PC-9 (cell line): Measurements from ENCODE around the gene DOC2A.

Source experiments
- EZH2 ChIP-seq: fragments of 200-600 bp; sonication (generic); IDR thresholded peaks from 2 replicates; pipeline ENCODE4 v1.8.0; 2017; ENCODE audit warnings: antibody characterized with exemption, low read depth
- TF ChIP-seq, protein P1 (sequence below): fragments of 200-600 bp; sonication (generic); conservative IDR thresholded peaks from 2 replicates; pipeline ENCODE4 v1.6.1; 2017; ENCODE audit warnings: mixed run types, antibody characterized with exemption, mild to moderate bottlenecking, moderate library complexity

DNA sequence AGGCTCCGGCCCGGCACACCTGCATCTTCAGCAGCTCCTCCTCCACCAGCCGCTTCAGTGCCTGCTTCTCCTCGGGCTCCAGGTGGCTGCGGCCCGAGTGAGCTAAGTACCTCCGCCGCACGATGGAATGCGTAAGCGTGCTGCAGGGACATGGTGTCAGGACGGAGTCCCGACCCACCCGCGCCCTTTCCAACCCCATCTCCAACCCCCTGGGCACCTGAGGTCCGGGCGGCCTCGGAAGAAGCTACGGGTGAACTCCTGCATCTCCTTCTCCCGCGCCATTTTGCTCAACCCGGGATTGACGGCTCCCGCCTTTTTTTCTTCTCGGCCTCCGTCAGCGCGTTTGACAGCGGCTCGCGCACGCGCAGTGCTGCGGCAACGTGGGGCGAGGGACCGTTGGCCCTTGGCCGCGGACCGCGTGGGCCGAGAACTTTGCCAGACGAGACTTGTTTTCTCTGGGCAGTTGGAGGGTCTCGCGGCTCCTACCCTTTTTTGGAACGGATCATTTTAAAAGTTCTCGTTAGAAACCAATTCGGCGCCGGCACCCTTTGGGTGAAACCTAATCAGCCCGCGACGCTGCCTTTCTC, 15.4 kb downstream of the DOC2A start, which contains the start of gene HIRIP3:
- TF ChIP-seq, protein P1, sequence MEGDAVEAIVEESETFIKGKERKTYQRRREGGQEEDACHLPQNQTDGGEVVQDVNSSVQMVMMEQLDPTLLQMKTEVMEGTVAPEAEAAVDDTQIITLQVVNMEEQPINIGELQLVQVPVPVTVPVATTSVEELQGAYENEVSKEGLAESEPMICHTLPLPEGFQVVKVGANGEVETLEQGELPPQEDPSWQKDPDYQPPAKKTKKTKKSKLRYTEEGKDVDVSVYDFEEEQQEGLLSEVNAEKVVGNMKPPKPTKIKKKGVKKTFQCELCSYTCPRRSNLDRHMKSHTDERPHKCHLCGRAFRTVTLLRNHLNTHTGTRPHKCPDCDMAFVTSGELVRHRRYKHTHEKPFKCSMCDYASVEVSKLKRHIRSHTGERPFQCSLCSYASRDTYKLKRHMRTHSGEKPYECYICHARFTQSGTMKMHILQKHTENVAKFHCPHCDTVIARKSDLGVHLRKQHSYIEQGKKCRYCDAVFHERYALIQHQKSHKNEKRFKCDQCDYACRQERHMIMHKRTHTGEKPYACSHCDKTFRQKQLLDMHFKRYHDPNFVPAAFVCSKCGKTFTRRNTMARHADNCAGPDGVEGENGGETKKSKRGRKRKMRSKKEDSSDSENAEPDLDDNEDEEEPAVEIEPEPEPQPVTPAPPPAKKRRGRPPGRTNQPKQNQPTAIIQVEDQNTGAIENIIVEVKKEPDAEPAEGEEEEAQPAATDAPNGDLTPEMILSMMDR: no peak
- TF ChIP-seq EZH2: no peak
